ENCODE data around the gene HTT-AS. TPM values are rescaled to one million over a fixed set of nuclear protein-coding genes. Genes with fewer than 3 reads are reported as not detected.
A peak's percentile ranks its signal among the peaks of the same experiment; 100 is the strongest.

HTT-AS gene
- total and polyA plus RNA-seq, 4 donors, result not detected

- H3K4me3 ChIP-seq, result no peak overlapping the region
- peak; percentile 41 for ATAC-seq (ENCODE audit: insufficient read depth, low FRiP score)
- no peak for TF ChIP-seq CTCF (IDR thresholded peaks at IDR 0.05; ENCODE audit: control extremely low read depth, extremely low read depth)
- H3K27ac ChIP-seq (ENCODE audit: low read depth in 1 of 2, low read length in 1 of 2), result peak overlapping the region in 1 of 2 donors; percentile 28
- DNase-seq, result no peak
- H3K9me3 ChIP-seq (ENCODE audit: control insufficient read depth in 4 of 4, insufficient read depth in 3 of 4, low read length in 3 of 4), result no peaks in the 10 kb centered on the region
- WGBS, 2 donors, result 77 to 90% methylated on average over 5 of the region's 5 CpGs
- peaks cover 16 to 47% (median 26%) of the 10 kb centered on the region in 4 donors for H3K36me3 ChIP-seq (ENCODE audit: control insufficient read depth in 4 of 4, insufficient read depth in 4 of 4, low read length in 4 of 4)
- H3K9ac ChIP-seq (ENCODE audit: insufficient read depth in 1 of 2, low read length in 2 of 2), result no peak overlapping the region
- peaks cover 0 to 12% (median 0%) of the 10 kb centered on the region in 5 donors for H3K4me1 ChIP-seq (ENCODE audit: control insufficient read depth in 5 of 5, insufficient read depth in 5 of 5, low read length in 5 of 5)
- no peaks in the 10 kb centered on the region for H3K27me3 ChIP-seq (ENCODE audit: control insufficient read depth in 3 of 3, insufficient read depth in 3 of 3, low read length in 2 of 3)
These were observed 38.5 kb upstream of the HTT-AS start for GRCh38 chr4:3112609-3113469.

- H3K27ac ChIP-seq (ENCODE audit: low read depth in 1 of 2, low read length in 1 of 2), result peak overlapping the region in 1 of 2 donors; percentile 28
- no peak overlapping the region for H3K4me3 ChIP-seq
- ATAC-seq (ENCODE audit: insufficient read depth, low FRiP score) (no peak), DNase-seq (no peak)
- H3K9ac ChIP-seq (ENCODE audit: insufficient read depth in 1 of 2, low read length in 2 of 2), result no peak overlapping the region
- WGBS, 2 donors, result 73 to 81% methylated on average over 4 of the region's 4 CpGs
- H3K9me3 ChIP-seq (ENCODE audit: control insufficient read depth in 4 of 4, insufficient read depth in 3 of 4, low read length in 3 of 4), result no peaks in the 10 kb centered on the region
- peaks cover 19 to 49% (median 26%) of the 10 kb centered on the region in 4 donors for H3K36me3 ChIP-seq (ENCODE audit: control insufficient read depth in 4 of 4, insufficient read depth in 4 of 4, low read length in 4 of 4)
- no peaks in the 10 kb centered on the region for H3K27me3 ChIP-seq (ENCODE audit: control insufficient read depth in 3 of 3, insufficient read depth in 3 of 3, low read length in 2 of 3)
- TF ChIP-seq CTCF (IDR thresholded peaks at IDR 0.05; ENCODE audit: control extremely low read depth, extremely low read depth), result no peak
- H3K4me1 ChIP-seq (ENCODE audit: control insufficient read depth in 5 of 5, insufficient read depth in 5 of 5, low read length in 5 of 5), result peaks cover 0 to 13% (median 0%) of the 10 kb centered on the region in 5 donors
These were observed 37.9 kb upstream of the HTT-AS start for GRCh38 chr4:3112201-3112600.

- no peaks in the 10 kb centered on the region for H3K9me3 ChIP-seq (ENCODE audit: control insufficient read depth in 4 of 4, insufficient read depth in 3 of 4, low read length in 3 of 4)
- peaks cover 16 to 46% (median 25%) of the 10 kb centered on the region in 4 donors for H3K36me3 ChIP-seq (ENCODE audit: control insufficient read depth in 4 of 4, insufficient read depth in 4 of 4, low read length in 4 of 4)
- 57 to 59% methylated on average over 5 of the region's 5 CpGs for WGBS, 2 donors
- DNase-seq, result peak in 1 of 3 donors; percentile 40
- TF ChIP-seq CTCF (IDR thresholded peaks at IDR 0.05; ENCODE audit: control extremely low read depth, extremely low read depth), result no peak
- no peak overlapping the region for H3K9ac ChIP-seq (ENCODE audit: insufficient read depth in 1 of 2, low read length in 2 of 2)
- H3K27ac ChIP-seq (ENCODE audit: low read depth in 1 of 2, low read length in 1 of 2), result peak overlapping the region in 1 of 2 donors; percentile 78
- H3K27me3 ChIP-seq (ENCODE audit: control insufficient read depth in 3 of 3, insufficient read depth in 3 of 3, low read length in 2 of 3), result no peaks in the 10 kb centered on the region
- H3K4me1 ChIP-seq (ENCODE audit: control insufficient read depth in 5 of 5, insufficient read depth in 5 of 5, low read length in 5 of 5), result peaks cover 0 to 14% (median 0%) of the 10 kb centered on the region in 5 donors
- no peak overlapping the region for H3K4me3 ChIP-seq
- ATAC-seq (ENCODE audit: insufficient read depth, low FRiP score), result no peak
These were observed 37.1 kb upstream of the HTT-AS start for GRCh38 chr4:3111461-3111860.
